Ovary (tissue), 3 donors: ENCODE data around the gene NUP93.

Experiments used
- POLR2A ChIP-seq: fragments of 450-650 bp; IDR thresholded peaks from one replicate; pipeline ENCODE4 v1.6.1; 2017; ENCODE audit warnings: antibody characterized with exemption, mild to moderate bottlenecking, moderate library complexity
- TF ChIP-seq, protein P1 (sequence below), 3 donors: fragments of 450-650 bp in 2 of 3; fragments of 200-600 bp in 1 of 3; IDR thresholded peaks; one replicate each; pipeline versions ENCODE4 v1.5.1 to v1.8.0; 2016 to 2022; ENCODE audit warnings: antibody characterized with exemption in 3 of 3, mild to moderate bottlenecking in 1 of 3
- donor health status: DM: no; HTN: no; CAD: no.

DNA sequence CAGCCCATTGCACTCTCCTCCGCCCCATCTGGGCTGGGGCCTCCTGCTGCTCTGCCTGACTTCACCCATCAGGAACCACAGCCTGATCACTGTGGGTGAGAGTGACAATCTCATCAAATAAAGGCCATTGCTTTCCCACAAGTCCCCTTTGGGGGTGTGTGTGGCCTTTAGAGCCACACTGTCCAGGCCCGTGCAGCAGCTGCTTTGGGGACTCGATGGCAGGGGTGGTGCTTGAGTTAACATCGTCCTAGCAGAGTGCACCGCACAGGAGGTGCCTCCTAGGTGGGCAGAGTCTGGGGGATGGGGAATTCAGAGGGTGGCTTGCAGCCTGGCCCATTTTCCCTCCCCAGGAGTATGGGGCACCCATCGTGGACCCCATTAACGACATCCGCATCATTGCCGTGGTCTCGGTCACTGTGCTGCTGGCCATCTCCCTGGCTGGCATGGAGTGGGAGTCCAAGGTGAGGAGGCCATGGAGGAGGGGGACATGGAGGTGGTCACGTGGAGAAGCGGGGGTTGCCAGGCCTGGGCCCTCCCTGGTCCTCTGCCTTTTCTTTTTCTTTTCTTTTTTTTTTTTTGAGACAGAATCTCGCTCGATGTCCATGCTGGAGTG lies 140.5 kb downstream of the NUP93 start:
- TF ChIP-seq, protein P1, sequence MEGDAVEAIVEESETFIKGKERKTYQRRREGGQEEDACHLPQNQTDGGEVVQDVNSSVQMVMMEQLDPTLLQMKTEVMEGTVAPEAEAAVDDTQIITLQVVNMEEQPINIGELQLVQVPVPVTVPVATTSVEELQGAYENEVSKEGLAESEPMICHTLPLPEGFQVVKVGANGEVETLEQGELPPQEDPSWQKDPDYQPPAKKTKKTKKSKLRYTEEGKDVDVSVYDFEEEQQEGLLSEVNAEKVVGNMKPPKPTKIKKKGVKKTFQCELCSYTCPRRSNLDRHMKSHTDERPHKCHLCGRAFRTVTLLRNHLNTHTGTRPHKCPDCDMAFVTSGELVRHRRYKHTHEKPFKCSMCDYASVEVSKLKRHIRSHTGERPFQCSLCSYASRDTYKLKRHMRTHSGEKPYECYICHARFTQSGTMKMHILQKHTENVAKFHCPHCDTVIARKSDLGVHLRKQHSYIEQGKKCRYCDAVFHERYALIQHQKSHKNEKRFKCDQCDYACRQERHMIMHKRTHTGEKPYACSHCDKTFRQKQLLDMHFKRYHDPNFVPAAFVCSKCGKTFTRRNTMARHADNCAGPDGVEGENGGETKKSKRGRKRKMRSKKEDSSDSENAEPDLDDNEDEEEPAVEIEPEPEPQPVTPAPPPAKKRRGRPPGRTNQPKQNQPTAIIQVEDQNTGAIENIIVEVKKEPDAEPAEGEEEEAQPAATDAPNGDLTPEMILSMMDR (IDR thresholded peaks at IDR 0.05), result no peak
- no peak for TF ChIP-seq POLR2A
